Loucy (cell line): ENCODE measurements around the gene CREB3L2.

ENCODE experiments used
- H2AFZ ChIP-seq: fragments of 200-600 bp; sonication (generic); 2 replicates; pipeline ENCODE4 v1.6.0; 2016; ENCODE audit warnings: antibody characterized with exemption, mild to moderate bottlenecking, low read length, moderate library complexity
- H3F3A ChIP-seq: fragments of 200-600 bp; 2 replicates; pipeline ENCODE4 v1.6.0; 2016; ENCODE audit warnings: antibody characterized with exemption, low read depth, mild to moderate bottlenecking
- H3K27me3 ChIP-seq: fragments of 200-600 bp; sonication (generic); 2 replicates; pipeline ENCODE4 v1.6.1; 2014; ENCODE audit warnings: low read length, mild to moderate bottlenecking; ENCODE audit not compliant: insufficient read depth, poor library complexity, severe bottlenecking
- H3K36me3 ChIP-seq: fragments of 200-600 bp; sonication (generic); 2 replicates; pipeline ENCODE4 v1.6.1; 2016; ENCODE audit warnings: low read length; ENCODE audit not compliant: insufficient read depth
- H3K4me1 ChIP-seq: fragments of 200-600 bp; sonication (generic); 2 replicates; pipeline ENCODE4 v1.5.1; 2014; ENCODE audit warnings: low read length, mild to moderate bottlenecking; ENCODE audit not compliant: insufficient read depth, poor library complexity, severe bottlenecking
- H3K4me2 ChIP-seq: fragments of 200-600 bp; sonication (generic); 2 replicates; pipeline ENCODE4 v1.6.0; 2014; ENCODE audit warnings: antibody characterized with exemption, low read length, low read depth, mild to moderate bottlenecking; ENCODE audit not compliant: poor library complexity, severe bottlenecking
- H3K4me3 ChIP-seq: fragments of 200-600 bp; sonication (generic); 2 replicates; pipeline ENCODE4 v1.5.1; 2014; ENCODE audit warnings: low read length, mild to moderate bottlenecking, mixed read lengths; ENCODE audit not compliant: poor library complexity, severe bottlenecking
- H3K79me2 ChIP-seq: fragments of 200-600 bp; sonication (generic); 2 replicates; pipeline ENCODE4 v1.6.1; 2014; ENCODE audit warnings: low read length; ENCODE audit not compliant: insufficient read depth
- H3K9ac ChIP-seq: fragments of 200-600 bp; sonication (generic); 2 replicates; pipeline ENCODE4 v1.6.0; 2014; ENCODE audit warnings: mild to moderate bottlenecking, low read depth, low read length, moderate library complexity; ENCODE audit not compliant: poor library complexity, severe bottlenecking
- H3K9me2 ChIP-seq: fragments of 200-600 bp; sonication (generic); replicated peaks from 2 replicates; pipeline ENCODE4 v1.6.1; 2016; ENCODE audit warnings: low read depth, low read length, mixed read lengths
- H3K9me3 ChIP-seq: fragments of 200-600 bp; sonication (generic); 2 replicates; pipeline ENCODE4 v1.6.1; 2014; ENCODE audit warnings: mild to moderate bottlenecking, antibody characterized with exemption, low read length, low read depth; ENCODE audit not compliant: insufficient read depth
- H4K20me1 ChIP-seq: fragments of 200-600 bp; sonication (generic); 2 replicates; pipeline ENCODE4 v1.6.0; 2014; ENCODE audit warnings: antibody characterized with exemption, low read length, mild to moderate bottlenecking; ENCODE audit not compliant: insufficient read depth, poor library complexity, severe bottlenecking
- EZH2phosphoT487 ChIP-seq: fragments of 200-600 bp; IDR thresholded peaks from 2 replicates; pipeline ENCODE4 v1.6.1; 2018; ENCODE audit warnings: antibody characterized with exemption, mild to moderate bottlenecking, moderate library complexity, borderline replicate concordance
- TF ChIP-seq, protein P1 (sequence below): fragments of 200-600 bp; sonication (generic); conservative IDR thresholded peaks from 2 replicates; pipeline ENCODE4 v1.5.1; 2014; ENCODE audit warnings: mild to moderate bottlenecking, antibody characterized with exemption, low read length

CREB3L2 gene

DNA sequence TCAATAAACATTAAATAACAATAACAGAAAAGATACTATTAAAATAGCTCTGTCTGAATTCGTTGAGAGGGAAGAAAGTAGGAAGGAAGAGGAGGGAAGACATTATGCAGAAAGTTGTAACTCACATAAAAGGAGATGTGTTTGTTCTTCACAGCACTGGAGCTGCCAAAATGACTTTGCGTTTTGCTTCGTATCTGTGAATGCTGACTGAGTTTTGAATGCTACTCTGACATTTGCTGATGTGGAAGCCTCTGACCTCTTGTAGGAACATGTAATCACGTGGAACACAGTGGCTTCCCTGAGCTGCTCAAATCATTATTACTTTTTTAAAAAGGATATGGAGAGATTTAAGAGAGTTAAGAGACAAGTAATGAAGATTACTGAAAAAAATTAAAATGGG is 139.5 kb downstream of the CREB3L2 start:
- Histone ChIP-seq H2AFZ (no peak overlapping the region), H3K4me3 (no peak overlapping the region), H3K9ac (no peak overlapping the region), H3F3A (no peaks in the 10 kb centered on the region), H4K20me1 (no peaks in the 10 kb centered on the region), H3K4me1 (no peaks in the 10 kb centered on the region), H3K9me2 (no peaks in the 10 kb centered on the region), H3K79me2 (no peaks in the 10 kb centered on the region), H3K27me3 (no peaks in the 10 kb centered on the region), H3K9me3 (0 out of 2 replicates have a peak, but pooled peaks cover 4% of the 10 kb centered on the region), H3K36me3 (no peaks in the 10 kb centered on the region), H3K4me2 (no peak overlapping the region)
- TF ChIP-seq EZH2phosphoT487 = no peak

DNA sequence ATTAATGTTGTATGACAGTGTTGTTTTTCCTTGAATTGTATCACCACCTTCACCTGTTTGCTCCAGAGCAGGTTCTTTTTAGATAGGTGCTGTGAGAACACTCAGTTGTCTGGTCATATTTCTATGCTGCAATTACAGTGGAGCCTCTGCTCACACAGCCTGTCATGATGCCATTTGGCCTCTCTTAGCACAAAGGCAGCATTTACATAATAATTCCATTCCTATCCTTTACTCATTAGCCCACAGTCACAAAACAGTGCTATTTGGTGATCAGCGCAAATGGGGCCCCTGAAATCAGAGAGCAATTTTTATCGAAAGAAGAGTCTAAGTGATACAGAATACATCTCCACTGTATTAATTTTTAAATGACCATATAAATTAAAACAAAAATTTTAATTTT is 141.3 kb downstream of the CREB3L2 start:
- H3K36me3 ChIP-seq = no peaks in the 10 kb centered on the region

DNA sequence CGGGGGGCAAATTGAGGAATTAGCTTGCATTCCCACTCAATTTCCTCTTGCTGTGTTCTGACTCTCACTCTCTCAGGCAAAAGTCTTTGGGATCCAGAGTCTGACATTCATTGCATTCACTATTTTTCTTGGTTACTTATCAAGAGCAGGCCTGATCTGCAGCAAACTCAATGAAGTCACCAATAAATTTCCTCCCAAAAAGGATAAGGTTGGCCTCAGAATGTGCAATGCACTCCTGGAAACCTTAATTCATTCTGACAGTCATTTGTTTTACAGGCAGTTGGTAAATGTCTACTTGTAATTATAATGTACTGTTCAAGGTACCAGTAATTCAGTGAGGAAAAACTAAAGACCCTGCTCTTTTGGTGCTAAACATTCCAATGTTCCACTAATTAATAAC is 148.8 kb downstream of the CREB3L2 start:
- Histone ChIP-seq H3K36me3 (no peaks in the 10 kb centered on the region), H3K4me1 (no peaks in the 10 kb centered on the region)

More for the DNA sequence above, 141.3 kb downstream of the CREB3L2 start:
- H3K4me2 ChIP-seq = no peak overlapping the region
- H2AFZ ChIP-seq = no peak overlapping the region
- H3K9me3 ChIP-seq = no peaks in the 10 kb centered on the region
- no peaks in the 10 kb centered on the region for H3K79me2 ChIP-seq
- no peaks in the 10 kb centered on the region for H4K20me1 ChIP-seq
- no peaks in the 10 kb centered on the region for H3K4me1 ChIP-seq
- TF ChIP-seq EZH2phosphoT487 = no peak
- TF ChIP-seq, protein P1, sequence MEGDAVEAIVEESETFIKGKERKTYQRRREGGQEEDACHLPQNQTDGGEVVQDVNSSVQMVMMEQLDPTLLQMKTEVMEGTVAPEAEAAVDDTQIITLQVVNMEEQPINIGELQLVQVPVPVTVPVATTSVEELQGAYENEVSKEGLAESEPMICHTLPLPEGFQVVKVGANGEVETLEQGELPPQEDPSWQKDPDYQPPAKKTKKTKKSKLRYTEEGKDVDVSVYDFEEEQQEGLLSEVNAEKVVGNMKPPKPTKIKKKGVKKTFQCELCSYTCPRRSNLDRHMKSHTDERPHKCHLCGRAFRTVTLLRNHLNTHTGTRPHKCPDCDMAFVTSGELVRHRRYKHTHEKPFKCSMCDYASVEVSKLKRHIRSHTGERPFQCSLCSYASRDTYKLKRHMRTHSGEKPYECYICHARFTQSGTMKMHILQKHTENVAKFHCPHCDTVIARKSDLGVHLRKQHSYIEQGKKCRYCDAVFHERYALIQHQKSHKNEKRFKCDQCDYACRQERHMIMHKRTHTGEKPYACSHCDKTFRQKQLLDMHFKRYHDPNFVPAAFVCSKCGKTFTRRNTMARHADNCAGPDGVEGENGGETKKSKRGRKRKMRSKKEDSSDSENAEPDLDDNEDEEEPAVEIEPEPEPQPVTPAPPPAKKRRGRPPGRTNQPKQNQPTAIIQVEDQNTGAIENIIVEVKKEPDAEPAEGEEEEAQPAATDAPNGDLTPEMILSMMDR = no peak
- no peaks in the 10 kb centered on the region for H3K27me3 ChIP-seq
- H3F3A ChIP-seq = no peaks in the 10 kb centered on the region
- H3K9ac ChIP-seq = no peak overlapping the region
- no peaks in the 10 kb centered on the region for H3K9me2 ChIP-seq
- H3K4me3 ChIP-seq = no peak overlapping the region

DNA sequence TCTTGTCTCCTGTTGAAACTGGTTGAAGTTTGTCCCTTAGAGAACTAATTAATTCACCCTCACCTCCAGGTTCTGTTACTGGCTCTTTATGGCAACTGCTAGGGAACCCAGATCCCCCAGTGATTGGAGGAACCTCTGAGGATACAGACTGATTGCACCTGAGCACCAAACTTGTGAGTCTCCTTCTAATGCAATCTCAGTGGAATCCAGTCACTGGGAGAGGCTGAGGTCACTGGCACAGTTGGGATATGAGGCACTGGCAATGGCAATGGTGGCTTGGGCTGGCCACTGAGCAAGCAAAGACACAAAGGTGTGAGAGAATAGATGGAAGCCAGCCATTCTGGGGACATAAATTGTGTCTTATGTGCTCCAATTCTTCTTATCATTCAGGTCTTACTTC is 149.8 kb downstream of the CREB3L2 start:
- Histone ChIP-seq H3F3A (no peaks in the 10 kb centered on the region), H4K20me1 (no peaks in the 10 kb centered on the region)
- no peak for TF ChIP-seq EZH2phosphoT487
- TF ChIP-seq, protein P1 = no peak

More for the DNA sequence above, 148.8 kb downstream of the CREB3L2 start:
- Histone ChIP-seq H3K9me3 (no peaks in the 10 kb centered on the region), H3K79me2 (no peaks in the 10 kb centered on the region), H3K4me3 (no peak overlapping the region), H2AFZ (no peak overlapping the region), H3F3A (no peaks in the 10 kb centered on the region), H3K9ac (no peak overlapping the region), H3K4me2 (no peak overlapping the region), H3K9me2 (no peaks in the 10 kb centered on the region), H3K27me3 (no peaks in the 10 kb centered on the region), H4K20me1 (no peaks in the 10 kb centered on the region)
- TF ChIP-seq, protein P1 = no peak
- no peak for TF ChIP-seq EZH2phosphoT487

More for the DNA sequence above, 149.8 kb downstream of the CREB3L2 start:
- Histone ChIP-seq H3K79me2 (no peaks in the 10 kb centered on the region), H3K9me3 (no peaks in the 10 kb centered on the region), H3K4me2 (no peak overlapping the region), H3K9me2 (no peaks in the 10 kb centered on the region), H3K36me3 (no peaks in the 10 kb centered on the region), H2AFZ (no peak overlapping the region), H3K27me3 (no peaks in the 10 kb centered on the region), H3K4me3 (no peak overlapping the region), H3K4me1 (no peaks in the 10 kb centered on the region), H3K9ac (no peak overlapping the region)
